Measurements from ENCODE around the gene ADGRL4.

ADGRL4 gene

GRCh38 chr1:79052829-79053449 is 46.4 kb upstream of the ADGRL4 start (continued):
- TF ChIP-seq ZNF654 (tag by site-specific recombination; IDR thresholded peaks at IDR 0.05; ENCODE audit: low read depth): no peak
- no peak for TF ChIP-seq ZNF677 (tag by site-specific recombination; IDR thresholded peaks at IDR 0.05)
- no peak for TF ChIP-seq ZBTB26 (tag by site-specific recombination; optimal IDR thresholded peaks at IDR 0.05)
- no peak for TF ChIP-seq TCF7L2 (IDR thresholded peaks at IDR 0.05; ENCODE audit: borderline replicate concordance, low read depth, low read length)
- TF ChIP-seq ZFP41 (tag by site-specific recombination; IDR thresholded peaks at IDR 0.05; ENCODE audit: borderline replicate concordance): no peak
- TF ChIP-seq, protein P1, sequence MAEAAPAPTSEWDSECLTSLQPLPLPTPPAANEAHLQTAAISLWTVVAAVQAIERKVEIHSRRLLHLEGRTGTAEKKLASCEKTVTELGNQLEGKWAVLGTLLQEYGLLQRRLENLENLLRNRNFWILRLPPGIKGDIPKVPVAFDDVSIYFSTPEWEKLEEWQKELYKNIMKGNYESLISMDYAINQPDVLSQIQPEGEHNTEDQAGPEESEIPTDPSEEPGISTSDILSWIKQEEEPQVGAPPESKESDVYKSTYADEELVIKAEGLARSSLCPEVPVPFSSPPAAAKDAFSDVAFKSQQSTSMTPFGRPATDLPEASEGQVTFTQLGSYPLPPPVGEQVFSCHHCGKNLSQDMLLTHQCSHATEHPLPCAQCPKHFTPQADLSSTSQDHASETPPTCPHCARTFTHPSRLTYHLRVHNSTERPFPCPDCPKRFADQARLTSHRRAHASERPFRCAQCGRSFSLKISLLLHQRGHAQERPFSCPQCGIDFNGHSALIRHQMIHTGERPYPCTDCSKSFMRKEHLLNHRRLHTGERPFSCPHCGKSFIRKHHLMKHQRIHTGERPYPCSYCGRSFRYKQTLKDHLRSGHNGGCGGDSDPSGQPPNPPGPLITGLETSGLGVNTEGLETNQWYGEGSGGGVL (tag by site-specific recombination; IDR thresholded peaks at IDR 0.05): no peak
- TF ChIP-seq ZNF521 (tag by site-specific recombination; IDR thresholded peaks at IDR 0.05): no peak
- no peak for TF ChIP-seq ZNF132 (tag by site-specific recombination; IDR thresholded peaks at IDR 0.05; ENCODE audit: borderline replicate concordance)
- TF ChIP-seq, protein P2, sequence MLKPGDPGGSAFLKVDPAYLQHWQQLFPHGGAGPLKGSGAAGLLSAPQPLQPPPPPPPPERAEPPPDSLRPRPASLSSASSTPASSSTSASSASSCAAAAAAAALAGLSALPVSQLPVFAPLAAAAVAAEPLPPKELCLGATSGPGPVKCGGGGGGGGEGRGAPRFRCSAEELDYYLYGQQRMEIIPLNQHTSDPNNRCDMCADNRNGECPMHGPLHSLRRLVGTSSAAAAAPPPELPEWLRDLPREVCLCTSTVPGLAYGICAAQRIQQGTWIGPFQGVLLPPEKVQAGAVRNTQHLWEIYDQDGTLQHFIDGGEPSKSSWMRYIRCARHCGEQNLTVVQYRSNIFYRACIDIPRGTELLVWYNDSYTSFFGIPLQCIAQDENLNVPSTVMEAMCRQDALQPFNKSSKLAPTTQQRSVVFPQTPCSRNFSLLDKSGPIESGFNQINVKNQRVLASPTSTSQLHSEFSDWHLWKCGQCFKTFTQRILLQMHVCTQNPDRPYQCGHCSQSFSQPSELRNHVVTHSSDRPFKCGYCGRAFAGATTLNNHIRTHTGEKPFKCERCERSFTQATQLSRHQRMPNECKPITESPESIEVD (tag by site-specific recombination; IDR thresholded peaks at IDR 0.05): no peak
- TF ChIP-seq ZNF776 (tag by site-specific recombination; IDR thresholded peaks at IDR 0.05; ENCODE audit: borderline replicate concordance): no peak
- TF ChIP-seq ZNF324 (tag by site-specific recombination; IDR thresholded peaks at IDR 0.05): no peak

GRCh38 chr1:79044974-79045650 is 38.6 kb upstream of the ADGRL4 start:
- Histone ChIP-seq H3K36me3 (ENCODE audit: control insufficient read depth in 2 of 2, insufficient read depth in 1 of 2, low read length in 2 of 2) (no peaks in the 10 kb centered on the region), H3K4me3 (ENCODE audit: low read depth, low read length) (no peak overlapping the region), H3K27ac (ENCODE audit: extremely low read depth, low read depth, low read length) (no peak overlapping the region), H3K4me1 (ENCODE audit: control insufficient read depth, insufficient read depth, low read length) (no peaks in the 10 kb centered on the region), H3K9me3 (ENCODE audit: control insufficient read depth, insufficient read depth, low read depth, low read length) (no peaks in the 10 kb centered on the region)
- ChIA-PET POLR2A (no interaction called here), CTCF (interaction anchor here (0.5 to 0.7 kb wide), 3 partner anchors 204 to 711 kb away, joined by 3 read pairs; no protein-coding TSS in a partner anchor)
- TF ChIP-seq, protein P3, sequence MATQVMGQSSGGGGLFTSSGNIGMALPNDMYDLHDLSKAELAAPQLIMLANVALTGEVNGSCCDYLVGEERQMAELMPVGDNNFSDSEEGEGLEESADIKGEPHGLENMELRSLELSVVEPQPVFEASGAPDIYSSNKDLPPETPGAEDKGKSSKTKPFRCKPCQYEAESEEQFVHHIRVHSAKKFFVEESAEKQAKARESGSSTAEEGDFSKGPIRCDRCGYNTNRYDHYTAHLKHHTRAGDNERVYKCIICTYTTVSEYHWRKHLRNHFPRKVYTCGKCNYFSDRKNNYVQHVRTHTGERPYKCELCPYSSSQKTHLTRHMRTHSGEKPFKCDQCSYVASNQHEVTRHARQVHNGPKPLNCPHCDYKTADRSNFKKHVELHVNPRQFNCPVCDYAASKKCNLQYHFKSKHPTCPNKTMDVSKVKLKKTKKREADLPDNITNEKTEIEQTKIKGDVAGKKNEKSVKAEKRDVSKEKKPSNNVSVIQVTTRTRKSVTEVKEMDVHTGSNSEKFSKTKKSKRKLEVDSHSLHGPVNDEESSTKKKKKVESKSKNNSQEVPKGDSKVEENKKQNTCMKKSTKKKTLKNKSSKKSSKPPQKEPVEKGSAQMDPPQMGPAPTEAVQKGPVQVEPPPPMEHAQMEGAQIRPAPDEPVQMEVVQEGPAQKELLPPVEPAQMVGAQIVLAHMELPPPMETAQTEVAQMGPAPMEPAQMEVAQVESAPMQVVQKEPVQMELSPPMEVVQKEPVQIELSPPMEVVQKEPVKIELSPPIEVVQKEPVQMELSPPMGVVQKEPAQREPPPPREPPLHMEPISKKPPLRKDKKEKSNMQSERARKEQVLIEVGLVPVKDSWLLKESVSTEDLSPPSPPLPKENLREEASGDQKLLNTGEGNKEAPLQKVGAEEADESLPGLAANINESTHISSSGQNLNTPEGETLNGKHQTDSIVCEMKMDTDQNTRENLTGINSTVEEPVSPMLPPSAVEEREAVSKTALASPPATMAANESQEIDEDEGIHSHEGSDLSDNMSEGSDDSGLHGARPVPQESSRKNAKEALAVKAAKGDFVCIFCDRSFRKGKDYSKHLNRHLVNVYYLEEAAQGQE (tag by site-specific recombination; IDR thresholded peaks at IDR 0.05): no peak
- TF ChIP-seq ZNF423 (tag by site-specific recombination; IDR thresholded peaks at IDR 0.05): no peak
- TF ChIP-seq ZNF654 (tag by site-specific recombination; IDR thresholded peaks at IDR 0.05; ENCODE audit: low read depth): peak; percentile 28; the same call in 1 of the 2 replicates
- TF ChIP-seq GLIS2 (tag by site-specific recombination; IDR thresholded peaks at IDR 0.05): 0 out of 2 replicates have a peak, but pooled peaks have one; percentile 33
- TF ChIP-seq, protein P4, sequence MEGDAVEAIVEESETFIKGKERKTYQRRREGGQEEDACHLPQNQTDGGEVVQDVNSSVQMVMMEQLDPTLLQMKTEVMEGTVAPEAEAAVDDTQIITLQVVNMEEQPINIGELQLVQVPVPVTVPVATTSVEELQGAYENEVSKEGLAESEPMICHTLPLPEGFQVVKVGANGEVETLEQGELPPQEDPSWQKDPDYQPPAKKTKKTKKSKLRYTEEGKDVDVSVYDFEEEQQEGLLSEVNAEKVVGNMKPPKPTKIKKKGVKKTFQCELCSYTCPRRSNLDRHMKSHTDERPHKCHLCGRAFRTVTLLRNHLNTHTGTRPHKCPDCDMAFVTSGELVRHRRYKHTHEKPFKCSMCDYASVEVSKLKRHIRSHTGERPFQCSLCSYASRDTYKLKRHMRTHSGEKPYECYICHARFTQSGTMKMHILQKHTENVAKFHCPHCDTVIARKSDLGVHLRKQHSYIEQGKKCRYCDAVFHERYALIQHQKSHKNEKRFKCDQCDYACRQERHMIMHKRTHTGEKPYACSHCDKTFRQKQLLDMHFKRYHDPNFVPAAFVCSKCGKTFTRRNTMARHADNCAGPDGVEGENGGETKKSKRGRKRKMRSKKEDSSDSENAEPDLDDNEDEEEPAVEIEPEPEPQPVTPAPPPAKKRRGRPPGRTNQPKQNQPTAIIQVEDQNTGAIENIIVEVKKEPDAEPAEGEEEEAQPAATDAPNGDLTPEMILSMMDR (tag by site-specific recombination; IDR thresholded peaks at IDR 0.05): peak; percentile 47
